ENCODE results near the gene TRPM1. TPM values are rescaled to one million over a fixed set of nuclear protein-coding genes. Genes with fewer than 3 reads are reported as not detected.

The TRPM1 gene
- polyA plus RNA-seq, 2 of the 4 experiments (the other 2 are of a cell fraction) = not detected

- TF ChIP-seq TP53 (CRISPR knock-in tag; IDR thresholded peaks at IDR 0.05) = no peak
- no peak for TF ChIP-seq RAD21 (conservative IDR thresholded peaks at IDR 0.05 in 1 of 2, IDR thresholded peaks at IDR 0.05 in 1 of 2)
- no peak for TF ChIP-seq CBX2 (IDR thresholded peaks at IDR 0.05; ENCODE audit: borderline replicate concordance, low read depth)
Measured at GRCh38 chr15:31027910-31028578, 73.5 kb downstream of the TRPM1 start (continued).

- ChIA-PET CTCF (interaction anchor here (1.1 to 1.5 kb wide), 3 partner anchors 10 to 175 kb away, joined by 3 to 4 read pairs (median 3); no protein-coding TSS in a partner anchor), POLR2A (no interaction called here)
- no peak for DNase-seq (ENCODE audit: low read depth in 1 of 2, low spot score in 1 of 2)
- peaks cover 18% of the 10 kb centered on the region for H3K4me1 ChIP-seq
- H3K9me3 ChIP-seq = no peaks in the 10 kb centered on the region
- WGBS (ENCODE audit: missing lambda C conversion rate) = 94% methylated on average over 25 of the region's 25 CpGs
- ATAC-seq = no peak
- no peak overlapping the region for H3K27ac ChIP-seq
- FAIRE-seq = no peak
- TF ChIP-seq CHD2 (IDR thresholded peaks at IDR 0.05; ENCODE audit: low read length, partially characterized antibody) (no peak), USF2 (IDR thresholded peaks at IDR 0.05) (no peak), POLR2AphosphoS2 (conservative IDR thresholded peaks at IDR 0.05; ENCODE audit: low read length) (no peak), EHMT2 (IDR thresholded peaks at IDR 0.05; ENCODE audit: low read depth) (no peak), EHF (CRISPR knock-in tag; IDR thresholded peaks at IDR 0.05) (no peak), NR3C1 (IDR thresholded peaks at IDR 0.05) (no peak), TP53 (CRISPR knock-in tag; IDR thresholded peaks at IDR 0.05) (no peak)
- no peak overlapping the region for H3K4me3 ChIP-seq
- no peak overlapping the region for H3K4me2 ChIP-seq
Measured at GRCh38 chr15:31025996-31026395, 75.5 kb downstream of the TRPM1 start.

- 47% methylated on average over 3 of the region's 3 CpGs for WGBS (ENCODE audit: missing lambda C conversion rate)
- Histone ChIP-seq H3K4me3 (no peak overlapping the region), H3K9me3 (no peaks in the 10 kb centered on the region), H3K27ac (peak overlapping the region; percentile 33 to 67; a peak in 4 of 6 replicates), H3K4me2 (peak overlapping the region; percentile 70), H3K4me1 (peaks cover 18% of the 10 kb centered on the region)
- no peak for DNase-seq (ENCODE audit: low read depth in 1 of 2, low spot score in 1 of 2)
- ChIA-PET CTCF (interaction anchor here (0.8 to 2.7 kb wide), 4 partner anchors 11 to 104 kb away, joined by 3 to 11 read pairs (median 3); no protein-coding TSS in a partner anchor), POLR2A (interaction anchor here (1.7 kb wide), 1 partner anchor 33 kb away, joined by 5 read pairs; no protein-coding TSS in a partner anchor)
- TF ChIP-seq MAFK (IDR thresholded peaks at IDR 0.05; ENCODE audit: partially characterized antibody) = no peak
- no peak for FAIRE-seq
- ATAC-seq = peak; percentile 44; a peak in 4 of 6 replicates
Measured at GRCh38 chr15:31024979-31025378, 76.5 kb downstream of the TRPM1 start.

- ATAC-seq = peak; percentile 79 to 89; a peak in 5 of 6 replicates
- peaks cover 18% of the 10 kb centered on the region for H3K4me1 ChIP-seq
- H3K4me3 ChIP-seq = no peak overlapping the region
- peak overlapping the region; percentile 33 to 67 for H3K27ac ChIP-seq
- 3% methylated on average over 5 of the region's 5 CpGs for WGBS (ENCODE audit: missing lambda C conversion rate)
- peak; percentile 93 for FAIRE-seq
- peak overlapping the region; percentile 70 for H3K4me2 ChIP-seq
- CTCF ChIA-PET = interaction anchor here (0.8 to 2.7 kb wide), 3 partner anchors 10 to 104 kb away, joined by 3 to 11 read pairs (median 3); no protein-coding TSS in a partner anchor
- peak; percentile 68 to 75 for DNase-seq (ENCODE audit: low read depth in 1 of 2, low spot score in 1 of 2)
- no peaks in the 10 kb centered on the region for H3K9me3 ChIP-seq
- POLR2A ChIA-PET = interaction anchor here (1.7 kb wide), 1 partner anchor 32 kb away, joined by 5 read pairs; no protein-coding TSS in a partner anchor
- TF ChIP-seq CBX8 (IDR thresholded peaks at IDR 0.05) (no peak), BHLHE40 (IDR thresholded peaks at IDR 0.05; ENCODE audit: low read depth, low read length) (no peak), HEYL (CRISPR knock-in tag; IDR thresholded peaks at IDR 0.05) (no peak), EHMT2 (IDR thresholded peaks at IDR 0.05; ENCODE audit: low read depth) (no peak), ZC3H11A (IDR thresholded peaks at IDR 0.05) (no peak), ATOH8 (CRISPR knock-in tag; IDR thresholded peaks at IDR 0.05; ENCODE audit: low read depth) (no peak), SREBF2 (IDR thresholded peaks at IDR 0.05) (no peak), CHD4 (IDR thresholded peaks at IDR 0.05; ENCODE audit: borderline replicate concordance) (no peak), GATA3 (IDR thresholded peaks at IDR 0.05; ENCODE audit: borderline replicate concordance) (peak; percentile 55; the same call in 1 of the 2 replicates), JUN (IDR thresholded peaks at IDR 0.05) (peak in 1 of 2 experiments; percentile 39; a peak in 2 of 5 replicates), TFCP2L1 (CRISPR knock-in tag; IDR thresholded peaks at IDR 0.05) (no peak), CEBPB (IDR thresholded peaks at IDR 0.05) (0 out of 4 replicates have a peak, but pooled peaks of 1 of the 2 experiments have one; percentile 9), CHD2 (IDR thresholded peaks at IDR 0.05; ENCODE audit: low read length, partially characterized antibody) (no peak), MYC (IDR thresholded peaks at IDR 0.05; ENCODE audit: borderline replicate concordance, low read length) (no peak), SMC3 (IDR thresholded peaks at IDR 0.05) (no peak), REST (IDR thresholded peaks at IDR 0.05) (no peak), MAZ (IDR thresholded peaks at IDR 0.05; ENCODE audit: borderline replicate concordance, low read depth, low read length) (no peak), RCOR1 (IDR thresholded peaks at IDR 0.05; ENCODE audit: low read depth, low read length) (no peak), FOSB (CRISPR knock-in tag; IDR thresholded peaks at IDR 0.05) (no peak)
Measured at GRCh38 chr15:31024330-31024729, 77.2 kb downstream of the TRPM1 start.
